Gastrocnemius medialis (tissue), 4 donors: ENCODE data around the gene CDK17.

ENCODE experiments used
- POLR2A ChIP-seq, 2 donors: fragments of 450-650 bp; IDR thresholded peaks; one replicate each; pipeline ENCODE4 v1.6.1; 2017; ENCODE audit warnings: antibody characterized with exemption in 2 of 2, mild to moderate bottlenecking in 2 of 2, moderate library complexity in 2 of 2
- TF ChIP-seq, protein P1 (sequence below), 5 experiments: fragments of 450-650 bp in 3 of 5; fragments of 200-600 bp in 2 of 5; sonication (generic) in 2 of 5; IDR thresholded peaks in 4 of 5; conservative IDR thresholded peaks in 1 of 5; 1 replicate in 4 of 5; 2 replicates in 1 of 5; pipeline ENCODE4 v1.5.1; 2016 to 2019; ENCODE audit warnings: antibody characterized with exemption in 5 of 5, mild to moderate bottlenecking in 3 of 5, moderate library complexity in 3 of 5

DNA sequence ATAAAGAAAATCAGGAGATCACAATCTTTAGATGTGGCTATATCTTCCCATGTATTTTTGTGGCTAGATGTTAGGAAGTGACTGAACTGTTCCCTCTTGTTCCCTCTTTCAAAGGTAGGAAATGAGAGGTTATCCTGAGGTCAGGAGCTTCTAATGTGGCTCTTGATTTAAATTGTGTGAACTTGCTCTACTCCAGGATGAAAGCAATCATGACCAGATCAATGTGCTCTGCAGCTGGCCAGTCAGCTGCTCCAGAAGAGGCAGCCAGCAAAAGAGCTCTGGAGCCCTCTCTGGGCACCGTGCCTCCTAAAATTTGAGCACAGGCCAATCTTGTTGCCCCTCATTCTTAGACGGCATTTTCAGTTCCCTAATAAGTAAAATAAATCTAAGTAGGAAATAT, 32.0 kb downstream of the CDK17 start:
- TF ChIP-seq POLR2A (IDR thresholded peaks at IDR 0.05): no peak
- TF ChIP-seq, protein P1, sequence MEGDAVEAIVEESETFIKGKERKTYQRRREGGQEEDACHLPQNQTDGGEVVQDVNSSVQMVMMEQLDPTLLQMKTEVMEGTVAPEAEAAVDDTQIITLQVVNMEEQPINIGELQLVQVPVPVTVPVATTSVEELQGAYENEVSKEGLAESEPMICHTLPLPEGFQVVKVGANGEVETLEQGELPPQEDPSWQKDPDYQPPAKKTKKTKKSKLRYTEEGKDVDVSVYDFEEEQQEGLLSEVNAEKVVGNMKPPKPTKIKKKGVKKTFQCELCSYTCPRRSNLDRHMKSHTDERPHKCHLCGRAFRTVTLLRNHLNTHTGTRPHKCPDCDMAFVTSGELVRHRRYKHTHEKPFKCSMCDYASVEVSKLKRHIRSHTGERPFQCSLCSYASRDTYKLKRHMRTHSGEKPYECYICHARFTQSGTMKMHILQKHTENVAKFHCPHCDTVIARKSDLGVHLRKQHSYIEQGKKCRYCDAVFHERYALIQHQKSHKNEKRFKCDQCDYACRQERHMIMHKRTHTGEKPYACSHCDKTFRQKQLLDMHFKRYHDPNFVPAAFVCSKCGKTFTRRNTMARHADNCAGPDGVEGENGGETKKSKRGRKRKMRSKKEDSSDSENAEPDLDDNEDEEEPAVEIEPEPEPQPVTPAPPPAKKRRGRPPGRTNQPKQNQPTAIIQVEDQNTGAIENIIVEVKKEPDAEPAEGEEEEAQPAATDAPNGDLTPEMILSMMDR (IDR thresholded peaks at IDR 0.05 in 4 of 5, conservative IDR thresholded peaks at IDR 0.05 in 1 of 5): no peak
